H9 (cell line): ENCODE results near the gene CRISP3. TPM values are rescaled to one million over a fixed set of nuclear protein-coding genes. Genes with fewer than 3 reads are reported as not detected.
A peak's percentile ranks its signal among the peaks of the same experiment; 100 is the strongest.

ENCODE experiments used
- DNase-seq: peaks from one replicate; pipeline ENCODE4 v3.0.0-alpha.2; 2017
- H2AFZ ChIP-seq: one replicate; pipeline ENCODE4 v1.6.1; 2013; ENCODE audit warnings: mild to moderate bottlenecking, low read length, control low read depth, moderate library complexity
- H2AK5ac ChIP-seq: 2 replicates; pipeline ENCODE4 v1.6.1; 2013; ENCODE audit warnings: low read length, control low read depth, mixed read lengths; ENCODE audit not compliant: insufficient read length
- H2BK120ac ChIP-seq: one replicate; pipeline ENCODE4 v1.6.1; 2013; ENCODE audit warnings: low read depth, mild to moderate bottlenecking, low read length, control low read depth, inconsistent platforms; ENCODE audit not compliant: poor library complexity, severe bottlenecking
- H2BK12ac ChIP-seq: 2 replicates; pipeline ENCODE4 v1.6.1; 2013; ENCODE audit warnings: low read length, control low read depth, mixed read lengths, low read depth; ENCODE audit not compliant: insufficient read length
- H2BK15ac ChIP-seq: 2 replicates; pipeline ENCODE4 v1.6.1; 2013; ENCODE audit warnings: low read depth, low read length, control low read depth
- H2BK20ac ChIP-seq: one replicate; pipeline ENCODE4 v1.6.1; 2013; ENCODE audit warnings: low read depth, mild to moderate bottlenecking, low read length, control low read depth, inconsistent platforms; ENCODE audit not compliant: poor library complexity, severe bottlenecking
- H2BK5ac ChIP-seq: 2 replicates; pipeline ENCODE4 v1.6.1; 2013; ENCODE audit warnings: low read length, control low read depth, mixed read lengths; ENCODE audit not compliant: insufficient read length
- H3K14ac ChIP-seq: 2 replicates; pipeline ENCODE4 v1.6.1; 2013; ENCODE audit warnings: low read length, control low read depth; ENCODE audit not compliant: insufficient read depth
- H3K18ac ChIP-seq: 2 replicates; pipeline ENCODE4 v1.6.1; 2013; ENCODE audit warnings: low read depth, mild to moderate bottlenecking, mixed read lengths, low read length, control low read depth; ENCODE audit not compliant: insufficient read length
- H3K23ac ChIP-seq: 2 replicates; pipeline ENCODE4 v1.6.1; 2013; ENCODE audit warnings: low read length, control low read depth, mixed read lengths, low read depth; ENCODE audit not compliant: insufficient read length
- H3K23me2 ChIP-seq: 2 replicates; pipeline ENCODE4 v1.6.1; 2013; ENCODE audit warnings: low read depth, mild to moderate bottlenecking, mixed read lengths, low read length, control low read depth; ENCODE audit not compliant: insufficient read length, poor library complexity, severe bottlenecking
- H3K27ac ChIP-seq: 2 replicates; pipeline ENCODE4 v1.5.1; 2013; ENCODE audit warnings: low read length, control low read depth, mixed read lengths, low read depth; ENCODE audit not compliant: insufficient read length
- H3K27me3 ChIP-seq: 2 replicates; pipeline ENCODE4 v1.6.1; 2013; ENCODE audit warnings: low read length, control low read depth, inconsistent platforms; ENCODE audit not compliant: insufficient read depth
- H3K4ac ChIP-seq: 2 replicates; pipeline ENCODE4 v1.6.1; 2013; ENCODE audit warnings: low read depth, mild to moderate bottlenecking, control low read depth, inconsistent platforms, low read length, moderate library complexity
- H3K4me1 ChIP-seq: 2 replicates; pipeline ENCODE4 v1.6.1; 2013; ENCODE audit warnings: low read length, control low read depth, inconsistent platforms; ENCODE audit not compliant: insufficient read depth
- H3K4me2 ChIP-seq: 2 replicates; pipeline ENCODE4 v1.6.1; 2013; ENCODE audit warnings: low read length, control low read depth, mixed read lengths; ENCODE audit not compliant: insufficient read length, insufficient read depth
- H3K56ac ChIP-seq: 2 replicates; pipeline ENCODE4 v1.6.1; 2013; ENCODE audit warnings: low read depth, mild to moderate bottlenecking, mixed read lengths, low read length, control low read depth; ENCODE audit not compliant: insufficient read length
- H3K79me1 ChIP-seq: 2 replicates; pipeline ENCODE4 v1.6.1; 2013; ENCODE audit warnings: low read depth, mild to moderate bottlenecking, moderate library complexity, low read length, control low read depth, inconsistent platforms; ENCODE audit not compliant: insufficient read depth, poor library complexity, severe bottlenecking
- H3K79me2 ChIP-seq: 2 replicates; pipeline ENCODE4 v1.6.1; 2013; ENCODE audit warnings: low read length, control low read depth, inconsistent platforms; ENCODE audit not compliant: insufficient read depth
- H3K9ac ChIP-seq: 2 replicates; pipeline ENCODE4 v1.6.1; 2013; ENCODE audit warnings: low read length, control low read depth, mixed read lengths; ENCODE audit not compliant: insufficient read length; ENCODE audit errors: extremely low read depth
- H3K9me3 ChIP-seq: one replicate; pipeline ENCODE4 v1.6.1; 2013; ENCODE audit warnings: low read depth, low read length, inconsistent platforms; ENCODE audit not compliant: control insufficient read depth
- H3T11ph ChIP-seq: one replicate; pipeline ENCODE4 v1.6.1; 2013; ENCODE audit warnings: mild to moderate bottlenecking, low read length, control low read depth, inconsistent platforms
- H4K20me1 ChIP-seq: one replicate; pipeline ENCODE4 v1.6.1; 2013; ENCODE audit not compliant: control insufficient read depth, insufficient read length, insufficient read depth
- H4K5ac ChIP-seq: 2 replicates; pipeline ENCODE4 v1.6.1; 2013; ENCODE audit warnings: low read depth, mild to moderate bottlenecking, mixed read lengths, low read length, control low read depth; ENCODE audit not compliant: insufficient read length
- H4K8ac ChIP-seq: replicated peaks from 2 replicates; pipeline ENCODE4 v1.6.1; 2013; ENCODE audit warnings: low read length, control low read depth, mixed read lengths, low read depth; ENCODE audit not compliant: insufficient read length
- H4K91ac ChIP-seq: 2 replicates; pipeline ENCODE4 v1.6.1; 2013; ENCODE audit warnings: low read depth, mild to moderate bottlenecking, moderate library complexity, mixed read lengths, low read length, control low read depth; ENCODE audit not compliant: insufficient read length
- H3K27ac Mint-ChIP-seq, 3 experiments: 2 replicates in 2 of 3; 3 replicates in 1 of 3; pipeline ENCODE4 v1.8.0; 2020 to 2021; ENCODE audit warnings: mixed read lengths in 3 of 3, mild to moderate bottlenecking in 1 of 3, moderate library complexity in 1 of 3
- H3K27me3 Mint-ChIP-seq: 2 replicates; pipeline ENCODE4 v1.8.0; 2021; ENCODE audit warnings: low read depth, mild to moderate bottlenecking, moderate library complexity, mixed read lengths
- H3K36me3 Mint-ChIP-seq, 3 experiments: 2 replicates in 2 of 3; 3 replicates in 1 of 3; pipeline ENCODE4 v1.8.0; 2020 to 2021; ENCODE audit warnings: low read depth in 3 of 3, mixed read lengths in 3 of 3; ENCODE audit not compliant: insufficient read depth in 1 of 3
- H3K4me1 Mint-ChIP-seq, 2 experiments: 2 replicates each; pipeline ENCODE4 v1.8.0; 2020; ENCODE audit warnings: mixed read lengths in 2 of 2
- H3K4me3 Mint-ChIP-seq, 2 experiments: 2 replicates in 1 of 2; 3 replicates in 1 of 2; pipeline ENCODE4 v1.8.0; 2020 to 2021; ENCODE audit warnings: mild to moderate bottlenecking in 2 of 2, mixed read lengths in 2 of 2, moderate library complexity in 1 of 2
- H3K9me3 Mint-ChIP-seq, 2 experiments: 2 replicates in 1 of 2; 3 replicates in 1 of 2; pipeline ENCODE4 v1.8.0; 2020; ENCODE audit warnings: mild to moderate bottlenecking in 2 of 2, mixed read lengths in 2 of 2, moderate library complexity in 1 of 2
- CTCF ChIP-seq: fragments of 200-600 bp; sonication (generic); conservative IDR thresholded peaks from 3 replicates; pipeline ENCODE4 v1.8.0; 2021; ENCODE audit warnings: antibody characterized with exemption, mild to moderate bottlenecking
- WGBS: extraction: QIAGEN DNeasy Blood & Tissue Kit; methylation state at CpG from one replicate; pipeline ENCODE4 v1.1.7; 2013; ENCODE audit warnings: missing lambda C conversion rate, low lambda C conversion rate, mixed read lengths; ENCODE audit not compliant: insufficient read length; ENCODE audit errors: extremely low coverage; 5-methylcytosine and 5-hydroxymethylcytosine counted together
- total RNA-seq: library from RNA; stranded (reverse); gene quantifications from 2 replicates; pipeline ENCODE4 v1.2.1, GENCODE V29; 2021

CRISP3 gene
- total RNA-seq, 1 experiment from 2014 or later: not detected

- no peak within 1 kb of the TSS for H3T11ph ChIP-seq
- no peak within 1 kb of the TSS for H2AFZ ChIP-seq
- H3K27ac ChIP-seq: no peak within 1 kb of the TSS
- Mint-ChIP-seq H3K4me1 (peaks cover 3 to 8% of the 10 kb centered on the region in 2 experiments; a peak in 3 of 4 replicates), H3K4me3 (no peak within 1 kb of the TSS), H3K27ac (no peak within 1 kb of the TSS), H3K36me3 (peaks cover 0 to 6% (median 3%) of the 10 kb centered on the region in 3 experiments; a peak in 2 of 7 replicates), H3K27me3 (no peaks in the 10 kb centered on the region), H3K9me3 (peaks cover 0 to 4% of the 10 kb centered on the region in 2 experiments; a peak in 1 of 5 replicates)
- H3K18ac ChIP-seq: no peak within 1 kb of the TSS
- no CpG with 5 or more reads among the region's 8 CpGs for WGBS
- H2BK120ac ChIP-seq: no peak within 1 kb of the TSS
- H2BK20ac ChIP-seq: no peak within 1 kb of the TSS
- DNase-seq: peak; percentile 93
- no peak within 1 kb of the TSS for H2BK5ac ChIP-seq
- TF ChIP-seq CTCF: no peak
- no peak within 1 kb of the TSS for H4K5ac ChIP-seq
- H2BK15ac ChIP-seq: no peak within 1 kb of the TSS
- no peaks in the 10 kb centered on the region for H3K23me2 ChIP-seq
- H4K20me1 ChIP-seq: no peaks in the 10 kb centered on the region
- H3K27me3 ChIP-seq: no peaks in the 10 kb centered on the region
- no peak within 1 kb of the TSS for H3K4ac ChIP-seq
- no peak within 1 kb of the TSS for H3K4me2 ChIP-seq
- H4K8ac ChIP-seq: no peak within 1 kb of the TSS
- H3K9ac ChIP-seq: no peak within 1 kb of the TSS
- no peaks in the 10 kb centered on the region for H3K9me3 ChIP-seq
- H2BK12ac ChIP-seq: no peak within 1 kb of the TSS
- H3K79me2 ChIP-seq: no peaks in the 10 kb centered on the region
- H3K23ac ChIP-seq: no peak within 1 kb of the TSS
- H2AK5ac ChIP-seq: no peak within 1 kb of the TSS
- H3K56ac ChIP-seq: no peak within 1 kb of the TSS
- no peaks in the 10 kb centered on the region for H3K79me1 ChIP-seq
- H4K91ac ChIP-seq: no peak within 1 kb of the TSS
- no peak within 1 kb of the TSS for H3K14ac ChIP-seq
- no peaks in the 10 kb centered on the region for H3K4me1 ChIP-seq
Measured at GRCh38 chr6:49787176-49787575, 43.0 kb upstream of the CRISP3 start, which contains the start of gene PGK2. Gene PGK2, minus strand, starts transcription at chr6:49787285. Its CDS starts 98 bp downstream, at chr6:49787187.
